Renal pelvis (tissue), 4 donors: ENCODE data around the gene TRAPPC10. TPM values are rescaled to one million over a fixed set of nuclear protein-coding genes. Genes with fewer than 3 reads are reported as not detected.

Experiments
- DNase-seq: peaks from one replicate; pipeline ENCODE4 v3.0.0-alpha.2; 2013
- polyA plus RNA-seq, 3 donors: library from polyadenylated mRNA; unstranded; fragments of 120-200 nt; gene quantifications; one replicate each; pipeline ENCODE4 v1.2.1, GENCODE V29; 2013; ENCODE audit not compliant: insufficient read length in 3 of 3

The TRAPPC10 gene
- polyA plus RNA-seq, 3 donors: 35.4 to 49.6 (median 47.5) TPM

DNA sequence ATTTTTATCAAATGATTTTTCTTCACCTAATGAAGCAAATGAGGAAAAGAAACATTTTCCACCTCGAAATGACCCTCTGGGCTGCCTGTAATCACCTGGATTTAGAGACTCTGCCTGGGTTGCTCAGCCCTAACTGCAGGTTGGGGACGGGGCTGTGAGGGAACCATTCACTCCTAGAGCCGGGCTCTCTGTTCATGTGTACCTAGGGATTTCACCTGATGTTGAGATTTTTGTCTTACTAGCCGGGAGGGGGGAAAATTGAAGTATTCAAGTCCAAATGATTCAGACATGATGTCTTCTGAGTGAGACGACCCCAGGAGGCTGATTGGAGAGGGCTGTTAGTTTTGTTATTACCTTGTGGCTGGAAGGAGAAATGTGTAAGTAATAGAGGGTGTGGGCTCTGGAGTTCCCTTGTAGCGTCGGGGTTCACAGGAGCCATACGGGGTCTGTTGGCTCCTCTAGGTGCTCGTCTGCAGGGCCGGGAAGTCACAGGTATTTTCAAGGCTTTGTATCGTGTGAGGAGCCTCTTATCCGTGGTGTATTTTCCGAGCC is 52.8 kb downstream of the TRAPPC10 start:
- DNase-seq: no peak

DNA sequence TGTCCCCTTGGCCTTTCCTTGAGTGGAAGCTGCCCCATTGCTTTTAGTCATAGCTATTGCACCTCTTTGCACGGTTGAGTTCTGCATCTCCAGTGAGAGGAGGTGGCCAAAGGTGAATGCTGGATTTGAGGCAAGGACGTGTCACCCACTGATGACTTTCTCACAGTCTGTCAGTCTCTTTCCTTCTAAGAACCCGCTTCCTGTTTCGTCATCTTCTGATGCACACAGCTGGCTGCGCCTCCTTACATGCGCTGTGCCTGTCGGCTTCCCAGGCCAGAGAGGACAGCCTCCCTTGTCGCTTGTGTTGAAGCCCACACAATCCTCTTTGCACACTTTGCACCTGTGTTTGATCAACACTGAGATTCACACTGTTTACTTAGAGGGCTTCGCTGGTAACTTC is 53.3 kb downstream of the TRAPPC10 start:
- no peak for DNase-seq

DNA sequence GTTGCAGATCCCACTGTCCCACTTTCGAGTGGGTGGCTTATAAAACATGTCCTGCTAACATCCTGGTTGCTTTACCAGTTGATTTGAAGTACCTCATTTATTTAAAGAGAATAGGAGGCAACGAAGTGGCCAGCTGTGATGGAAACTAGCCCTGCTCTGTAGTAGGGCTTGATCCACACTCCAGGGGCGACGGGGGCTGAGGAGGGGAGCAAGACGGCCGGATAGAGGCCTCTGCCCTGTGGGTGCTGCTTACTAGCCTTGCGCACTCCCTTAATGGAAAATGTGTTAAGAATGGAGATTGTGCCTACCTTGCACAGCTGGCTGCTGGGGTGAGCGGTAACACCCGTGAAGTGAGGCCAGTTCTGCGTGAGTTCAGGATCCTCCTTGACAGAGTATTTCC is 54.0 kb downstream of the TRAPPC10 start:
- DNase-seq: no peak

DNA sequence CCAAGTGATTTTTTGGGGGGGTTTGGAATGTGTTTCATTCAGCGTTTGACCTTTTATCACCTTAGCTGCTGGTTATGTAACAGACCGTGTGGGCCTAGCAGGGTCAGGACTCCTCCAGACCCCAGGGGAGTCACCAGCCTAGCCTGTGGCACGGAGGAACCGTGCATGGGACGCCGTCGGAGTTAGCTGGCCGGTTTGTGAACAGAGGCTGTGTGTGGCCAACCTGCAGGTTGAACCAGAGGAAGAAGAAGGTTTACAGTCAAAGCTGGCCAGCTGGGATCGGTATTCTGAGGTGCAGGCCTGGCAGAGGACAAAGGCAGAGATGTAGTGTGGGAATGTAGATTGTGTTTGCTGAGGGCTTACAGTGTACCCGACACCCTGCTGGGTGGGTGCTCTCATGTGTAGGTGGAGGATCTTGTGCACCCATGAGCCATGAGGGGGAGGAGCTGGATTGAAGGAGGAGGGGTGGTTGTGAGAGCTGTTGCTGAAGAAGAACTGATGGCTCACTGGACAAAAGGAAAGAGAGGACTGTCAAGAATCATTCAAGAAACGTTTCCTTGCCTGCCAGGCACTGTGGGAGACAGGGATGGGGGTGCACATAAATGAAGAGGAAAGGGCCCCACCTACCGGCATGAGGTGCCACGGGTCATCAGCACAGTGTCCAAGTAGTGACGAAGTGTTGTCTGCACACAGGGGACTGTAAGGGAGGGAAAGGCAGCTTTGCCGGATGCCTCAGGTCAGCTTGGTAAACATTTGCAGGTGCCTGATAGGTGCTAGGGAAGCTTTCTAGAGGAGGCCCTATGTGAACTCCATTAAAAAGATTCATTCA is 55.1 kb downstream of the TRAPPC10 start:
- DNase-seq: no peak

DNA sequence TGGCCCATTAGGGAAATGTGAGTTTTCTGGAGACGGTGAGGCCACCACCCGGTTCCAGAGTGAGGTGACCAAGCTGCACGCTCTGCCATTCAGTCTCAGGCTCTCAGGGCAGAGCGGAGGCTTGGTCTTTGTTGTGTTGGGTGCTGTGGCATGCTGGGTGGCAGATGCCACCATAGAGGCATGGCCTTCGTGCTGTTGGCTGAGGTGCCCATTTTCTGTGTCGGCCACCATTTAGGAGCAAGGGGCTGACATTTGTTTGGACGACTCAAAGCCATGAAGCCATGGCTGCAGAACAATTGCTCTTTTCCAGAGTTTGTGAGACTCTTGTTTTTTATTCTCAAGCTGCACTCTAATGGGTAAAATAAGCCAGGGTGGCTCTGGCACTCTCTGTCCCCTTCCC is 58.3 kb downstream of the TRAPPC10 start:
- DNase-seq: no peak

GRCh38 chr21:44071359-44072104 is 59.4 kb downstream of the TRAPPC10 start:
- DNase-seq: no peak

- DNase-seq: no peak
Observed at GRCh38 chr21:44072111-44072510, 60.0 kb downstream of the TRAPPC10 start.

DNA sequence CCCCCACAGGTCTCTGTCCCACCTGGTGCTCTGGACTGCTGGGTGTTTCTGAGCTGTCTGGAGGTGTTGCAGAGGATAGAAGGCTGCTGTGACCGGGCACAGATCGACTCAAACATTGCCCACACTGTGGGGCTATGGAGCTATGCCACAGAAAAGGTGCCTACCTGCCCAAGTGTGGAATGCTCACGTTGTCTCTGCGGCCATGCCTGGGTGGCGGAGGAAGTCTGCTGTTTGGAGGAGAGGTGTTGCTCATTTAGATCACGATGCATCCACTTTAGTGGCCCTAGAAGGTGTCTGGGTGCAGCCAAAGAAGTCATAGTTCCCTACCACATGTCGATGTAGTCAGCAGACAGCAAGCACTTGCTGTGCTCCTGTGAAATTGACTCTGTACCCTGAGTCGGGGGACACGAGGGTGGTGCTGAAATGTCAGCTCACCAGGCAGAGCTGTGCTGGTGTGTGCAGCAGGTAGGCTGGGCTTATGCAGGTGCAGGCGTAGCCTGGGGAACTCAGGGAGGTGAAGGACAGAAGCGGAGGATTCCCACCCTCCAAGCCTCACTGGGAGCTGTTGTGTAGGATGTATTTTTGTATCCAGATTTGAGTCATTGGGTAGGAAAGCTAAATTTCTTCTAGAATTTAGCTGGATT is 62.3 kb downstream of the TRAPPC10 start:
- DNase-seq: no peak

- DNase-seq: no peak
Observed at GRCh38 chr21:44076316-44076715, 64.2 kb downstream of the TRAPPC10 start.

- no peak for DNase-seq
Observed at GRCh38 chr21:44078411-44078981, 66.4 kb downstream of the TRAPPC10 start.

DNA sequence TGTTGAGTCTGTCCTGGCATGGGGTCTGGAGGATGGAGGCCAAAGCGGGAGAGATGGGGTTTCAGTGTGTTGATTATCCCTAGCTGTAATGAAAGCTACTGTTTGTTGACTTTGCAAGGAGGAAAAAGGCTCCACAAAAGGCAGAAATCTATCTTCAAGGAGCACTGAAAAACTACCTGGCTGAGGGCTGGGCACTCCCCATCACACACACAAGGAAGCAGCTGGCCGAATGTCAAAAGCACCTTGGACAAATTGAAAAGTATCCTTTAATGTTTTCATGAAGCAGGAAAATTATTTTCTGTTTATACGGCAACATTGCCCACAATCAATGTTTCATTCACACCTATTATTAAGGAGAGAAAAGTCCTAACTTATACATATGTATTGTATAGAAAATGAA is 67.3 kb downstream of the TRAPPC10 start:
- DNase-seq: no peak

DNA sequence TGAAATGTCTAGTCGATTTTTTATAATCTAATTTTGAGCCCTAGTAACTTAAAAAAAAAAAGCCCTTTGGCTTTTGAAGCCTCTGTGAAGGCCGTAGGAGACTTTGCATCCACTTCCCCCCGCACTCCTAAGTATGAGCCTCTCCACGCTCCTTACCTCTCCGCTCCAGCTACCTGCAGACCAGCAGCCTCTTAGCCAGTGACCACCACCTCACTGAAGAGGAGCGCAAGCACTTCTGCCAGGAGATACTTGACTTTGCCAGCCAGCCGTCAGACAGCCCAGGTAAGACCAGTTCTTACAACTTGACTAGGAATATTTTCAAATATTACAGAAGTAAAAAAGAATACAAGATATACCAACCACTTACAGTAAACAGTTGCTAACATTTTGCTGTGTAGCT is 67.7 kb downstream of the TRAPPC10 start:
- DNase-seq: no peak

GRCh38 chr21:44082648-44083440 is 70.7 kb downstream of the TRAPPC10 start:
- DNase-seq: peak; percentile 23

GRCh38 chr21:44083631-44084291 is 71.7 kb downstream of the TRAPPC10 start:
- DNase-seq: no peak

- no peak for DNase-seq
Observed at GRCh38 chr21:44084496-44085241, 72.6 kb downstream of the TRAPPC10 start.

GRCh38 chr21:44085491-44086321 is 73.6 kb downstream of the TRAPPC10 start:
- DNase-seq: no peak

GRCh38 chr21:44086636-44087425 is 74.7 kb downstream of the TRAPPC10 start:
- no peak for DNase-seq
